Measurements from ENCODE around the gene GPR156. TPM values are rescaled to one million over a fixed set of nuclear protein-coding genes. Genes with fewer than 3 reads are reported as not detected.

GPR156 gene
- total and polyA plus RNA-seq, 2 experiments from 2014 or later = not detected

DNA sequence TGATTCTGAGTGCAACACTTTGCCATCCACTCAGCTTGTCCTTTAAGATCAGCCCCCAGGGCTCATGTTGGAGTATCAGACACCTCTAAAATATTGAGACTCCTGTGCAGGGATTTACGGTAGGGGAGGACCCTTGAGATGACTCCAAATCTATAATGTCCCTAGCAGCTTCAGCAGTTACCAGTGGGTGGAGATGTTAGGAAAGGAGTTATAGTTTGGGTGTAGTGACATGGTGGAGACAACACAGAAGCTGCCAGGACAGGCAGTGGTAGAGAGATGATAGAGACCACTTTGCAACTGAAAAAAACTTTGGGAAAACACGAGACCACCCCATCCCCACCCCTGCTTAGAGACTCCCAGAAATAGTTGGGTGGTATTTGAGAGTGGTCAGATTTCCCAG is 147.5 kb downstream of the GPR156 start:
- no peak for DNase-seq
- no peaks in the 10 kb centered on the region for H3K79me2 ChIP-seq (ENCODE audit: insufficient read depth)
- TF ChIP-seq EZH2 (IDR thresholded peaks at IDR 0.05; ENCODE audit: insufficient read depth, poor library complexity, severe bottlenecking) (no peak), EZH2phosphoT487 (IDR thresholded peaks at IDR 0.05; ENCODE audit: insufficient read depth, low read depth) (no peak)
- in situ Hi-C loops (cut with MboI) = no loop called here
- no peak overlapping the region for H3K27ac ChIP-seq
- H2AFZ ChIP-seq = no peak overlapping the region
- H3K9me2 ChIP-seq (ENCODE audit: insufficient read depth) = no peaks in the 10 kb centered on the region
- H3K4me2 ChIP-seq (ENCODE audit: unreplicated experiment) = no peak overlapping the region
- peaks cover 19% of the 10 kb centered on the region for H3K4me1 ChIP-seq (ENCODE audit: insufficient read depth)
- no peaks in the 10 kb centered on the region for H3K9me3 ChIP-seq (ENCODE audit: low read depth)
- no peak overlapping the region for H3K9ac ChIP-seq
- H3F3A ChIP-seq (ENCODE audit: insufficient read depth) = peaks cover 10% of the 10 kb centered on the region
- H3K36me3 ChIP-seq (ENCODE audit: low read depth) = no peaks in the 10 kb centered on the region
- no peak overlapping the region for H3K4me3 ChIP-seq
- H3K27me3 ChIP-seq (replicated peaks; ENCODE audit: insufficient read depth) = no peaks in the 10 kb centered on the region
- H4K20me1 ChIP-seq (ENCODE audit: insufficient read depth) = no peaks in the 10 kb centered on the region
- 35 to 57% methylated on average over 2 of the region's 2 CpGs for WGBS, 2 experiments (ENCODE audit: low coverage in 1 of 2, low lambda C conversion rate in 2 of 2, missing lambda C conversion rate in 2 of 2)

DNA sequence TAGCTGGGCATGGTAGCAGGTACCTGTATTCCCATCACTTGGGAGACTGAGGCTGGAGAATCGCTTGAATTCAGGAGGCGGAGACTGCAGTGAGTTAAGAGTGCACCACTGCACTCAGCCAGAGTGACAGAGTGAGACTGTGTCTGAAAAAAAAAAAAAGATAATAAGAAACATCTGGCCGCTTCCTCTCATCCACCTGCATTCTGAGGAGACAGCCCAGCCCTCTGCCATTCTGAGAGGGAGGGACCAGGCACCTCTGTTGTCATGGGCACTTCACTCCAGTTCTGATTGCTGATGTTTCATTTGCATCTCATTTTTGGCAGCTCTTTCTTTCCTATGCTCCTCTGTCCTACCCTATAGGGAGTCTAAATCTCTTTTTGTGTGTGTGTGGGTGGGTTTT is 154.4 kb downstream of the GPR156 start:
- no peaks in the 10 kb centered on the region for H3K27me3 ChIP-seq (replicated peaks; ENCODE audit: insufficient read depth)
- no peak for DNase-seq
- TF ChIP-seq EZH2phosphoT487 (IDR thresholded peaks at IDR 0.05; ENCODE audit: insufficient read depth, low read depth) = no peak
- TF ChIP-seq EZH2 (IDR thresholded peaks at IDR 0.05; ENCODE audit: insufficient read depth, poor library complexity, severe bottlenecking) = no peak
- in situ Hi-C loops (cut with MboI) = no loop called here
- H3K9me2 ChIP-seq (ENCODE audit: insufficient read depth) = no peaks in the 10 kb centered on the region
- peaks cover 15% of the 10 kb centered on the region for H3K4me1 ChIP-seq (ENCODE audit: insufficient read depth)
- no peak overlapping the region for H3K27ac ChIP-seq
- H3K4me3 ChIP-seq = no peak overlapping the region
- no peaks in the 10 kb centered on the region for H3K36me3 ChIP-seq (ENCODE audit: low read depth)
- no peaks in the 10 kb centered on the region for H4K20me1 ChIP-seq (ENCODE audit: insufficient read depth)
- no peak overlapping the region for H2AFZ ChIP-seq
- WGBS, 2 experiments (ENCODE audit: low coverage in 1 of 2, low lambda C conversion rate in 2 of 2, missing lambda C conversion rate in 2 of 2) = 58 to 62% methylated on average over 3 of the region's 3 CpGs
- H3K79me2 ChIP-seq (ENCODE audit: insufficient read depth) = no peaks in the 10 kb centered on the region
- H3K4me2 ChIP-seq (ENCODE audit: unreplicated experiment) = no peak overlapping the region
- 0 out of 2 replicates have a peak, but pooled peaks cover 3% of the 10 kb centered on the region for H3F3A ChIP-seq (ENCODE audit: insufficient read depth)
- H3K9ac ChIP-seq = no peak overlapping the region
- no peaks in the 10 kb centered on the region for H3K9me3 ChIP-seq (ENCODE audit: low read depth)

DNA sequence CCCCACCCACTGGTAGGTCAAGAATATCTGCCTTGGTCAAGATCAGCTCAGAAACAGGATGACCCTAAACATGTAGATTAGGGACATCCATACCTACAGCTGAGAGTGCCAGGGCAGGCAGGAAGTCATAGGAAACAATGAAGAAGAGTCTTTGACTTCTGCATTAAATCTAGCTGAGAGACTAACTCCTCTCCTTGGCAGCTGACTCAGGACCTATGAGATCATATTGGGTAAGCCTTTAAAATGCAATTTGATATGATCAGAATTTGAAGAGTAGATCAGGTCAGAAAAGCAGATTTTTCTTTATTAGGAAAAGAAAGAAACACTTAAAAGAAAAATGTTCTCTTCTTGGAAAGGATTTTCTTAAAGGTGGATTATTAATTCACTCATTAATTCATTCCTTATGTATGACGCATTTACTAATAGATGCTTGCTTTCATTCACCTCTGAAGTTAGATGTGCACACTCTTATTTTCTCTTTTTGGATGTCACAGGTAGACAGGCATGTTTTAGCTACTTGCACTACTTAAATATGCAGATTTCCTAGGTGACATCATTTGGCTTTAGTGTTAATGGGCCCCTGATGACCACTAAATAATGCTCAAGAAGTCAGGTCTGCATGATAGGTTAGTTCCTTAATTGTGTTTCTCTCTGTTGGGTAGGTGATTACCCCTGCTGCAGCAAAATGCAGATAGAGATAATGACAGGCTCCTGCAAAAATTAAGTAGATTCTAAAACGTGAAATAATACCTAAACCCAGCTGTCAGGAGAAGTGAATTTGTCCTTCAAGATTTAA is 155.1 kb downstream of the GPR156 start:
- no peak overlapping the region for H3K9ac ChIP-seq
- 77 to 79% methylated on average over 2 of the region's 2 CpGs for WGBS, 2 experiments (ENCODE audit: low coverage in 1 of 2, low lambda C conversion rate in 2 of 2, missing lambda C conversion rate in 2 of 2)
- H2AFZ ChIP-seq = no peak overlapping the region
- no peak overlapping the region for H3K27ac ChIP-seq
- no peaks in the 10 kb centered on the region for H3K79me2 ChIP-seq (ENCODE audit: insufficient read depth)
- no peaks in the 10 kb centered on the region for H3K36me3 ChIP-seq (ENCODE audit: low read depth)
- in situ Hi-C loops (cut with MboI) = no loop called here
- TF ChIP-seq EZH2phosphoT487 (IDR thresholded peaks at IDR 0.05; ENCODE audit: insufficient read depth, low read depth) = no peak
- TF ChIP-seq EZH2 (IDR thresholded peaks at IDR 0.05; ENCODE audit: insufficient read depth, poor library complexity, severe bottlenecking) = no peak
- 0 out of 2 replicates have a peak, but pooled peaks cover 3% of the 10 kb centered on the region for H3F3A ChIP-seq (ENCODE audit: insufficient read depth)
- peak; percentile 66 for DNase-seq
- no peak overlapping the region for H3K4me2 ChIP-seq (ENCODE audit: unreplicated experiment)
- peaks cover 9% of the 10 kb centered on the region; the same call in 1 of the 2 replicates for H3K4me1 ChIP-seq (ENCODE audit: insufficient read depth)
- no peaks in the 10 kb centered on the region for H4K20me1 ChIP-seq (ENCODE audit: insufficient read depth)
- H3K9me2 ChIP-seq (ENCODE audit: insufficient read depth) = no peaks in the 10 kb centered on the region
- no peaks in the 10 kb centered on the region for H3K27me3 ChIP-seq (replicated peaks; ENCODE audit: insufficient read depth)
- H3K9me3 ChIP-seq (ENCODE audit: low read depth) = no peaks in the 10 kb centered on the region
- no peak overlapping the region for H3K4me3 ChIP-seq

DNA sequence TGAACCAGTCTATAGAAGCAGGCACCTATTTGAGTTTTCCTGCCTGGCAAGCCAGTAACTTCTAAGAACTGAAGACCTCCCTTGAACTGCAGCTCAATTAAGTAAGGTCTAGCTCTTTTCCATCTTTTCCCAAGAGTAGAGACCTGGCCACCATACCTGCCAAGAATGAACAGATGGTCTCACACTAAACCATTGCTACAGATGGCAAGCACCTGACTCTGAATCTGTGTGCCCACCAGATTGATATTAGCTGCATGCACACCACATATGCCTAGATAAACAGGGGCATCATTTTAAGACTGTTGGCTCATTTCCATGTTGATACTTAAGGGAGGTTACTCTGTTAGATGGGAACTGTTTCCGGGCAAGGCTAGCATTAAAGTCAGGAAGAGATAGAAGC is 156.0 kb downstream of the GPR156 start:
- no peak for TF ChIP-seq EZH2phosphoT487 (IDR thresholded peaks at IDR 0.05; ENCODE audit: insufficient read depth, low read depth)
- TF ChIP-seq EZH2 (IDR thresholded peaks at IDR 0.05; ENCODE audit: insufficient read depth, poor library complexity, severe bottlenecking) = no peak
- Histone ChIP-seq H4K20me1 (ENCODE audit: insufficient read depth) (no peaks in the 10 kb centered on the region), H2AFZ (no peak overlapping the region), H3K79me2 (ENCODE audit: insufficient read depth) (no peaks in the 10 kb centered on the region), H3K4me1 (ENCODE audit: insufficient read depth) (peaks cover 9% of the 10 kb centered on the region; the same call in 1 of the 2 replicates), H3K4me3 (no peak overlapping the region), H3K4me2 (ENCODE audit: unreplicated experiment) (no peak overlapping the region), H3K27me3 (replicated peaks; ENCODE audit: insufficient read depth) (no peaks in the 10 kb centered on the region), H3K9me3 (ENCODE audit: low read depth) (no peaks in the 10 kb centered on the region), H3K27ac (no peak overlapping the region), H3F3A (ENCODE audit: insufficient read depth) (no peaks in the 10 kb centered on the region), H3K9me2 (ENCODE audit: insufficient read depth) (no peaks in the 10 kb centered on the region), H3K9ac (no peak overlapping the region), H3K36me3 (ENCODE audit: low read depth) (no peaks in the 10 kb centered on the region)
- in situ Hi-C loops (cut with MboI) = no loop called here
- WGBS, 2 experiments (ENCODE audit: low coverage in 1 of 2, low lambda C conversion rate in 2 of 2, missing lambda C conversion rate in 2 of 2) = 18 to 25% methylated on average over 1 of the region's 1 CpG
- no peak for DNase-seq
